NCI-H2029 (cell line): ENCODE results near the gene RPRD1A.
"Not testable (repeated sequence)": the region's sequence is repeated elsewhere in the genome, so short reads cannot be mapped to it uniquely, and the experiment has no call there.

ENCODE experiments used
- DNase-seq: peaks from one replicate; lab custom pipeline; 2025; lab: John Stamatoyannopoulos, UW

The RPRD1A gene

GRCh38 chr18:35971661-35972196 lies 95.6 kb downstream of the RPRD1A start:
- no peak for DNase-seq

GRCh38 chr18:35969676-35970075 lies 97.7 kb downstream of the RPRD1A start:
- no peak for DNase-seq

- DNase-seq: no peak
Measured at GRCh38 chr18:35968278-35968880, 99.0 kb downstream of the RPRD1A start.

GRCh38 chr18:35967866-35968265 lies 99.5 kb downstream of the RPRD1A start:
- not testable (repeated sequence) for DNase-seq

- no peak for DNase-seq
Measured at GRCh38 chr18:35964319-35964718, 103.0 kb downstream of the RPRD1A start.

GRCh38 chr18:35962320-35962719 lies 105.0 kb downstream of the RPRD1A start:
- DNase-seq: no peak

- DNase-seq: no peak
Measured at GRCh38 chr18:35956226-35956625, 111.1 kb downstream of the RPRD1A start.

- no peak for DNase-seq
Measured at GRCh38 chr18:35953688-35954087, 113.7 kb downstream of the RPRD1A start.

- DNase-seq: no peak
Measured at GRCh38 chr18:35950628-35950982, 116.8 kb downstream of the RPRD1A start.

- peak; percentile 22 for DNase-seq
Measured at GRCh38 chr18:35949903-35950627, 117.3 kb downstream of the RPRD1A start.

GRCh38 chr18:35949090-35949489 lies 118.3 kb downstream of the RPRD1A start:
- DNase-seq: no peak

- DNase-seq: no peak
Measured at GRCh38 chr18:35948080-35948479, 119.3 kb downstream of the RPRD1A start.

GRCh38 chr18:35942661-35943060 lies 124.7 kb downstream of the RPRD1A start:
- DNase-seq: no peak

- DNase-seq: no peak
Measured at GRCh38 chr18:35942133-35942532, 125.2 kb downstream of the RPRD1A start.

- DNase-seq: no peak
Measured at GRCh38 chr18:35941299-35941698, 126.1 kb downstream of the RPRD1A start.
